ENCODE data around the gene RETN.
"Not testable (repeated sequence)": the region's sequence is repeated elsewhere in the genome, so short reads cannot be mapped to it uniquely, and the experiment has no call there.

Gene RETN

DNA sequence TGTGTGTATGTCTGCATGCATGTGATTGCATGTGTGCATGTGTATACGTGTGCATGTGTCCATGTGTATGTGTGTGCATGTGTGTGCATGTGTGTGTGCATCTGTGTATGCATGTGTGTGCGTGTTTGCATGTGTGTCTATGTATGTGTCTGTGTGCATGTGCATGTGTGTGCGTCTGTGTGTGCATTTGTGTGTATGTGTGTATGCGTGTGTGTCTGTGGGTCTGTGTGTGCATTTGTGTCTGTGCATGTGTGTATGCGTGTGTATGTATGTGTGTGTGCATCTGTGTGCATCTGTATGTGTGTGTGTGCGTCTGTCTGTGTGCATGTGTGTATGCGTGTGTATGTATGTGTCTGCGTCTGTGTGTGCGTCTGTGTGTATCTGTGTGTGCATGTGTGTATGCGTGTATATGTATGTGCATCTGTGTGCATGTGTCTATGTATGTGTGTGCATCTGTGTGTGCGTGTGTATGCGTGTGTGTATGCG, 28.9 kb upstream of the RETN start:
- no peak overlapping the region for H3K4me3 ChIP-seq (ENCODE audit: low read depth, low read length)
- TF ChIP-seq, protein P1, sequence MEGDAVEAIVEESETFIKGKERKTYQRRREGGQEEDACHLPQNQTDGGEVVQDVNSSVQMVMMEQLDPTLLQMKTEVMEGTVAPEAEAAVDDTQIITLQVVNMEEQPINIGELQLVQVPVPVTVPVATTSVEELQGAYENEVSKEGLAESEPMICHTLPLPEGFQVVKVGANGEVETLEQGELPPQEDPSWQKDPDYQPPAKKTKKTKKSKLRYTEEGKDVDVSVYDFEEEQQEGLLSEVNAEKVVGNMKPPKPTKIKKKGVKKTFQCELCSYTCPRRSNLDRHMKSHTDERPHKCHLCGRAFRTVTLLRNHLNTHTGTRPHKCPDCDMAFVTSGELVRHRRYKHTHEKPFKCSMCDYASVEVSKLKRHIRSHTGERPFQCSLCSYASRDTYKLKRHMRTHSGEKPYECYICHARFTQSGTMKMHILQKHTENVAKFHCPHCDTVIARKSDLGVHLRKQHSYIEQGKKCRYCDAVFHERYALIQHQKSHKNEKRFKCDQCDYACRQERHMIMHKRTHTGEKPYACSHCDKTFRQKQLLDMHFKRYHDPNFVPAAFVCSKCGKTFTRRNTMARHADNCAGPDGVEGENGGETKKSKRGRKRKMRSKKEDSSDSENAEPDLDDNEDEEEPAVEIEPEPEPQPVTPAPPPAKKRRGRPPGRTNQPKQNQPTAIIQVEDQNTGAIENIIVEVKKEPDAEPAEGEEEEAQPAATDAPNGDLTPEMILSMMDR (IDR thresholded peaks at IDR 0.05; ENCODE audit: low read depth, low read length), result no peak

DNA sequence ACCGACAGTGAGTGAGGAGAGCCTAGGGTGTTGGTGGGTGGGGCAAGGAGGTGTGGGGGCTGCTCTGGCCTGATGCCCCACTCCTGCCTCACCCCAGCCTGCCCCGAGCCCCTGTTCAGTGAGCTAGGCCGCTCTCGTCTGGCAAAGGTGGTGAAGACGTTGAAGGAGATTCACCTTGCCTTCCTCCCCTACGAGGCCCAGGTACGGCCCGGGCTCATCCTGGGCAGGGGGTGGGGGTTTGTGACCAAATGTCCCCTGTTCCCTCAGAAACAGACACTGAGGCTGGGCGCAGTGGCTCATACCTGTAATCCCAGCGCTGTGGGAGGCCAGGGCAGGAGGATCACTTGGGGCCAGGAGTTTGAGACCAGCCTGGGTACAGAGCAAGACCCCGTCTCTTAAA, 28.0 kb upstream of the RETN start:
- TF ChIP-seq, protein P1 (IDR thresholded peaks at IDR 0.05; ENCODE audit: low read depth, low read length), result no peak
- H3K4me3 ChIP-seq (ENCODE audit: low read depth, low read length), result no peak overlapping the region

DNA sequence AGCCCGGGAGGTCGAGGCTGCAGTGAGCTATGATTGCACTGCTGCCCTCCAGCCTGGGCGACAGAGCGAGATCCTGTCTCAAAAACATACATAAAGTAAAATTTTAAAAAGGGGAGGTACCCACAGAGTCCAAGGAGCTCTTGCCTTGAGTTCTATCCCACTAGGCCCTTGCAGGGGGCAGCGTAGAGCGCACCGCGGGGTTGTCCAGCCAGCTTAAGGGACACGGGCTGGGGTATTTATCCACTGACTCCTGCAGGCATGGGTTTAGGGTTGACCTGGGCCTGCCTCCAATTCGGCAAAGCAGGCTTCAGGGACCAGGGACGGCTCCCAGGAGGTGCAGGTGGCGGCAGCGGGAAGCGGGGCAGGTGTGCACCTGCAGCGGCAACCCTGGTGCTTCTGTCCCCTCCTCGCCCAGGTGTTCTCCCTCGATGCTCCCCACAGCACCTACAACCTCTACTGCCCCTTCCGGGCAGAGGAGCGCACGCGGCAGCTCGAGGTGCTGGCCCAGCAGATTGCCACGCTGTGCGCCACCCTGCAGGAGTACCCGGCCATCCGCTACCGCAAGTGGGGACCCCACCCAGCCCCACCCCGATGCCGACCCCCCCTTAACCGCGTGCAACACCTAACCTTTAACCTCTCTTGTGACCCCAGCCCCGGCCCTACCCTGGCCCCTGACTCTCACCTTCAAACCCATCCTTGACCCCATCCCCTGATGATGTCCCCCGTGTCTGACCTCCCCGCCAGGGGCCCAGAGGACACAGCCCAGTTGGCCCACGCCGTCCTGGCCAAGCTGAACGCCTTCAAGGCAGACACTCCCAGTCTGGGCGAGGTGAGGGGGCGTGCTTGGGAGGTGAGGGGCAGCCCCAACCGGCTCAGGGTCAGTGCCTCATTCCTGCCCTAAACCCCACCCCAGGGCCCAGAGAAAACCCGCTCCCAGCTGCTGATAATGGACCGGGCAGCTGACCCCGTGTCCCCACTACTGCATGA, 27.3 kb upstream of the RETN start:
- H3K4me3 ChIP-seq (ENCODE audit: low read depth, low read length), result no peak overlapping the region
- TF ChIP-seq, protein P1 (IDR thresholded peaks at IDR 0.05; ENCODE audit: low read depth, low read length), result no peak

DNA sequence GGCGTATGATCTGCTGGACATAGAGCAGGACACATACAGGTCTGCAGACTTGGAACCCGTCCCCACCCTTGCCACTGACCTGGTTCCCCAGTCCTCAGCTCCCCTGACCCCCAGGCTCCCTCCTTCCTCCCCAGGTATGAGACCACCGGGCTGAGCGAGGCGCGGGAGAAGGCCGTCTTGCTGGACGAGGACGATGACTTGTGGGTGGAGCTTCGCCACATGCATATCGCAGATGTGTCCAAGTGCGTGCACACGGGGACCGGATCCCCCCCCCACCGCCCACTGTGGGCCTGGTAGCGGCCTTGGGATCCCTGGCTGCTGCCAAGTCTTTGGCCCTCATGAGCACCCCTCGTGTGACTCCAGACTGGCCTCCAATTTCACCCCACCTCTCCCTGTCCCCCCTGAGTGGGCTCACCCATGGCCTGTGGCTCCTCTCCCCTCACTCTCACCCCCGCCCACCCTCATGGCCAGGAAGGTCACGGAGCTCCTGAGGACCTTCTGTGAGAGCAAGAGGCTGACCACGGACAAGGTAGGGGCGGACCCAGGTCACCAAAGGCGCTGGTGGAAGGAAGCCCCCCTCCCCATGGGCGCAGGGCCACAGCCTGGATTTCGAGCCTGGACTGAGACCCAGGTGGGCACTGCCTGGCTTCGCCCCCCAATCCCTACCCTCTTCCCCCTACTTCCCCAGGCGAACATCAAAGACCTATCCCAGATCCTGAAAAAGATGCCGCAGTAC, 26.4 kb upstream of the RETN start:
- H3K4me3 ChIP-seq (ENCODE audit: low read depth, low read length), result no peak overlapping the region
- TF ChIP-seq, protein P1 (IDR thresholded peaks at IDR 0.05; ENCODE audit: low read depth, low read length), result no peak

DNA sequence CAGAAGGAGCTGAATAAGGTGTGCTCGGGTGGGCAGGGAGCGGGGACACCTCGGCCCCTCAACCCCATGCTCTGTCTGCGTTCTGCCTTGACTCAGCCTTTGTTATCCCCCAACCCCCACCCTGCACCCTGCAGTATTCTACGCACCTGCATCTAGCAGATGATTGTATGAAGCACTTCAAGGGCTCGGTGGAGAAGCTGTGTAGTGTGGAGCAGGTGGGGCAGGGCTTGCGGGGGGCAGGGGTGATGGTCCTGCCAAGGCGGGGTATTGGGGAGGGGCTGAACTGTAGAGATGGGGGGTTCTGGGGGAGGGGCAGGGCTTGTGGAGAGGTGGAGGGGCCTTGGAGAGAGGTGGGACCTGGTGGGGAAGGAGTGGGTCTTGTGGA, 25.8 kb upstream of the RETN start:
- TF ChIP-seq, protein P1 (IDR thresholded peaks at IDR 0.05; ENCODE audit: low read depth, low read length), result no peak

DNA sequence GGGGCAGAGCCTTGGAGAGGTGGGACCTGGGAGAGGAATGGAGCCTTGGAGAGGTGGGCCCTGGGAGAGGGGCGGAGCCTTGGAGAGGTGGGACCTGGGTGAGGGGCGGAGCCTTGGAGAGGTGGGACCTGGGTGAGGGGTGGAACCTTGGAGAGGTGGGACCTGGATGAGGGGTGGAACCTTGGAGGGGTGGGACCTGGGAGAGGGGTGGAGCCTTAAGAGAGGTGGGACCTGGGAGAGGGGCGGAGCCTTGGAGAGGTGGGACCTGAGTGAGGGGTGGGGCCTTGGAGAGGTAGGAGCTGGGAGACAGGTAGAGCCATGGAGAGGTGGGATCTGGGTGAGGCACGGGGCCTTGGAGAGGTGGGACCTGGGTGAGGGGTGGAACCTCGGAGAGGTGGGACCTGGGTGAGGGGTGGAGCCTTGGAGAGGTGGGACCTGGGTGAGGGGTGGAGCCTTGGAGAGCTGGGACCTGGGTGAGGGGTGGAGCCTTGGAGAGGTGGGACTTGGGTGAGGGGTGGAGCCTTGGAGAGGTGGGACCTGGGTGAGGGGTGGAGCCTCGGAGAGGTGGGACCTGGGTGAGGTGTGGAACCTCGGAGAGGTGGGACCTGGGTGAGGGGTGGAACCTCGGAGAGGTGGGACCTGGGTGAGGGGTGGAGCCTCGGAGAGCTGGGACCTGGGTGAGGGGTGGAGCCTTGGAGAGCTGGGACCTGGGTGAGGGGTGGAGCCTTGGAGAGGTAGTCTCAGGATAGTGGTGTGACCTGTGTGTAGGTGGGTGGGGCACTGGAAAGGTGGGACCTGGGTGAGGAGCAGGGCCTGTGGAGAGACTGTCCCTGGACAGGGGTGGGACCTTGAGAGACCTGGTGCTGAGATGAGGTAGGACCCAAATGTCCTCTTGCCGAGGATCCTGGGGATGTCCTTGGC, 25.0 kb upstream of the RETN start:
- not testable (repeated sequence) for H3K4me3 ChIP-seq (ENCODE audit: low read depth, low read length)

More for the DNA sequence above, 25.8 kb upstream of the RETN start:
- no peak overlapping the region for H3K4me3 ChIP-seq (ENCODE audit: low read depth, low read length)

DNA sequence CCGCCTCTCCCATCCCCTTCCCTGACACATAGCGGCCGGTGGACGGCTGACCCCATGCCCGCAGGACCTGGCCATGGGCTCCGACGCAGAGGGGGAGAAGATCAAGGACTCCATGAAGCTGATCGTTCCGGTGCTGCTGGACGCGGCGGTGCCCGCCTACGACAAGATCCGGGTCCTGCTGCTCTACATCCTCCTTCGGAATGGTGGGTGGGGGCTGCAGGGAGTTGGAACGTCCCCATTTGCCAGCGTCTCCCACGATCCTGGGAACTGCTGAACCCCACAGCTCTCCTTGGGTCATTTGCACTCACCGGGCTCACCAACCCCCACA, 24.3 kb upstream of the RETN start:
- H3K4me3 ChIP-seq (ENCODE audit: low read depth, low read length), result no peak overlapping the region
- TF ChIP-seq, protein P1 (IDR thresholded peaks at IDR 0.05; ENCODE audit: low read depth, low read length), result no peak

Data from WI38 (cell line).